HG03571 (cell line): ENCODE data around the gene PPFIA1.

Experiments
- ATAC-seq: cut with Tn5 transposase; IDR thresholded peaks from one replicate; pipeline ENCODE4 v1.9.1; 2021; ENCODE audit not compliant: unreplicated experiment

The PPFIA1 gene

GRCh38 chr11:70410276-70411205 lies 140.1 kb downstream of the PPFIA1 start:
- no peak for ATAC-seq

GRCh38 chr11:70411713-70412452 lies 141.4 kb downstream of the PPFIA1 start:
- ATAC-seq = no peak

GRCh38 chr11:70413151-70413550 lies 142.7 kb downstream of the PPFIA1 start:
- ATAC-seq = no peak

- no peak for ATAC-seq
Measured at GRCh38 chr11:70414341-70415100, 144.0 kb downstream of the PPFIA1 start.

- no peak for ATAC-seq
Measured at GRCh38 chr11:70415191-70415590, 144.7 kb downstream of the PPFIA1 start.

- ATAC-seq = no peak
Measured at GRCh38 chr11:70415642-70416395, 145.3 kb downstream of the PPFIA1 start.

- no peak for ATAC-seq
Measured at GRCh38 chr11:70416881-70417280, 146.4 kb downstream of the PPFIA1 start.

GRCh38 chr11:70418130-70418529 lies 147.6 kb downstream of the PPFIA1 start:
- no peak for ATAC-seq

- no peak for ATAC-seq
Measured at GRCh38 chr11:70419307-70420007, 149.0 kb downstream of the PPFIA1 start.

GRCh38 chr11:70420008-70420464 lies 149.5 kb downstream of the PPFIA1 start:
- ATAC-seq = no peak

GRCh38 chr11:70420496-70420895 lies 150.0 kb downstream of the PPFIA1 start:
- ATAC-seq = no peak

- ATAC-seq = no peak
Measured at GRCh38 chr11:70421123-70421522, 150.6 kb downstream of the PPFIA1 start.

- no peak for ATAC-seq
Measured at GRCh38 chr11:70422692-70423522, 152.4 kb downstream of the PPFIA1 start.

GRCh38 chr11:70423523-70424505 lies 153.3 kb downstream of the PPFIA1 start:
- ATAC-seq = no peak

GRCh38 chr11:70424765-70425344 lies 154.4 kb downstream of the PPFIA1 start:
- ATAC-seq = no peak

- ATAC-seq = no peak
Measured at GRCh38 chr11:70427436-70427835, 156.9 kb downstream of the PPFIA1 start.

- ATAC-seq = no peak
Measured at GRCh38 chr11:70428701-70429427, 158.4 kb downstream of the PPFIA1 start.
